Common myeloid progenitor, CD34-positive (primary cell): ENCODE results near the gene PLA2G4A.
A peak's percentile ranks its signal among the peaks of the same experiment; 100 is the strongest.
"Not testable (repeated sequence)": the region's sequence is repeated elsewhere in the genome, so short reads cannot be mapped to it uniquely, and the experiment has no call there.

Experiments used
- CTCF ChIA-PET: fragments of 350-600 bp; sonication (Branson Sonifier 250); formaldehyde crosslinking; loops from one replicate; lab custom pipeline; 2021; ENCODE audit warnings: antibody characterized with exemption; lab: Charles Lee
- POLR2A ChIA-PET: fragments of 350-600 bp; sonication (Branson Sonifier 250); formaldehyde crosslinking; loops from one replicate; lab custom pipeline; 2021; ENCODE audit warnings: antibody characterized with exemption; lab: Charles Lee
- DNase-seq, 3 donors: peaks; one replicate each; pipeline versions ENCODE4 v3.0.0 to v3.0.0-alpha.2; 2013
- H3K27ac ChIP-seq, 2 experiments: 1 replicate in 1 of 2; 2 replicates in 1 of 2; pipeline ENCODE4 v1.7.0; 2013; ENCODE audit warnings: inconsistent platforms in 2 of 2, low read length in 2 of 2, mild to moderate bottlenecking in 2 of 2, low read depth in 1 of 2, moderate library complexity in 1 of 2; ENCODE audit not compliant: severe bottlenecking in 2 of 2, insufficient read depth in 1 of 2, poor library complexity in 1 of 2
- H3K27me3 ChIP-seq, 5 experiments: replicated peaks in 2 of 5; 1 replicate in 3 of 5; 2 replicates in 2 of 5; pipeline versions ENCODE4 v1.6.1 to v1.7.0; 2013; ENCODE audit warnings: low read length in 4 of 5, mild to moderate bottlenecking in 2 of 5, moderate library complexity in 2 of 5, inconsistent platforms in 1 of 5; ENCODE audit not compliant: insufficient read depth in 5 of 5, control insufficient read depth in 4 of 5
- H3K36me3 ChIP-seq, 4 experiments: 1 replicate in 2 of 4; 2 replicates in 2 of 4; pipeline versions ENCODE4 v1.6.1 to v1.7.0; 2013; ENCODE audit warnings: low read length in 3 of 4, control low read depth in 1 of 4, mild to moderate bottlenecking in 1 of 4; ENCODE audit not compliant: control insufficient read depth in 4 of 4, insufficient read depth in 4 of 4
- H3K4me1 ChIP-seq, 4 experiments: 1 replicate in 3 of 4; 2 replicates in 1 of 4; pipeline versions ENCODE4 v1.6.1 to v1.7.1; 2013; ENCODE audit warnings: low read length in 3 of 4, mild to moderate bottlenecking in 3 of 4, control low read depth in 1 of 4, inconsistent platforms in 1 of 4, moderate library complexity in 1 of 4; ENCODE audit not compliant: control insufficient read depth in 4 of 4, insufficient read depth in 4 of 4; ENCODE audit errors: control extremely low read depth in 1 of 4
- H3K4me3 ChIP-seq, 7 experiments: 1 replicate in 4 of 7; 2 replicates in 3 of 7; pipeline versions ENCODE4 v1.5.1 to v1.7.0; 2013; ENCODE audit warnings: mild to moderate bottlenecking in 7 of 7, low read length in 6 of 7, moderate library complexity in 6 of 7, inconsistent platforms in 2 of 7, low read depth in 2 of 7, control low read depth in 1 of 7; ENCODE audit not compliant: insufficient read depth in 4 of 7, control insufficient read depth in 1 of 7; ENCODE audit errors: extremely low read depth in 1 of 7
- H3K9me3 ChIP-seq, 5 experiments: 1 replicate in 4 of 5; 2 replicates in 1 of 5; pipeline versions ENCODE4 v1.6.1 to v1.7.1; 2013; ENCODE audit warnings: low read length in 4 of 5, mild to moderate bottlenecking in 2 of 5, inconsistent platforms in 1 of 5, low read depth in 1 of 5, moderate library complexity in 1 of 5; ENCODE audit not compliant: control insufficient read depth in 4 of 5, insufficient read depth in 2 of 5; ENCODE audit errors: control extremely low read depth in 1 of 5
- WGBS: methylation state at CpG from one replicate; pipeline ENCODE4 v1.1.5; 2013; ENCODE audit not compliant: insufficient coverage; 5-methylcytosine and 5-hydroxymethylcytosine counted together

The PLA2G4A gene

DNA sequence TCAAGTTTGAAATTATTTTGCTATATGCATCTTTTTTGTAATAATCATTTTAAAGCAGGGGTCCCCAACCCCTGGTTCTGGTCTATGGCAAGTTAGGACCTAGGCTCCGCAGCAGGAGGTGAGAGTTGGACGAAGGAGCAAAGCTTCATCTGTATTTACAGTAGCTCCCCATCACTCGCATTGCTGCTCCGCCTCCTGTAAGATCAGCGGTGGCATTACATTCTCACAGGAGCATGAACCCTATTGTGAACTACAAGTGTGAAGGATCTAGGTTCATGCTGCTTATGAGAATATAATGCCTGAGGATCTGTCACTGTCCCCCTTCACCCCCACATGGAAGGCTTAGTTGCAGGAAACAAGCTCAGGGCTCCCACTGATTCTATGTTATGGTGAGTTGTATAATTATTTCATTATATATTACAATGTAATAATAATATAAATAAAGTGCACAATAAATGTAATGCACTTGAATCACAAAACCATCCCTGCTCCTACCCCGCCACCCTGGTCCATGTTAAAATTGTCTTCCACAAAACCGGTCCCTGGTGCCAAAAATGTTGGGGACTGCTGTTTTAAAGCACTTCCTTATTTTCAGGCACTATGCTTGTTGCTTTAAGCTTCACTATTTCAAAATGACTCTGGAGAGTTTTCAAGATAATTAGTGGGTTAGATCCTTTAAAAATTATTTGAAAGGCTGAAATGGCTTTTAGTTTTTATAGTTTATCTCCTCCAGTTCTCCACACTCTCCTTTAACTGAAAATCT lies 74.8 kb downstream of the PLA2G4A start:
- Histone ChIP-seq H3K27ac (no peak overlapping the region), H3K9me3 (no peaks in the 10 kb centered on the region), H3K4me3 (no peak overlapping the region), H3K36me3 (peaks cover 7 to 11% (median 9%) of the 10 kb centered on the region in 4 experiments), H3K27me3 (no peaks in the 10 kb centered on the region), H3K4me1 (peaks cover 0 to 14% (median 6%) of the 10 kb centered on the region in 4 experiments)
- DNase-seq: peak; percentile 10 to 61 (median 44)
- WGBS: 50% methylated on average over 3 of the region's 7 CpGs
- ChIA-PET CTCF (interaction anchor here (0.9 to 2.2 kb wide), 5 partner anchors 10 to 528 kb away, joined by 3 to 5 read pairs (median 3); partner anchors contain the start of genes ODR4 and TPR), POLR2A (interaction anchor here (0.6 kb wide), 1 partner anchor 483 kb away, joined by 3 read pairs; no protein-coding TSS in a partner anchor)

GRCh38 chr1:186904361-186904760 lies 75.6 kb downstream of the PLA2G4A start:
- POLR2A ChIA-PET: interaction anchor here (0.6 kb wide), 1 partner anchor 484 kb away, joined by 3 read pairs; no protein-coding TSS in a partner anchor

DNA sequence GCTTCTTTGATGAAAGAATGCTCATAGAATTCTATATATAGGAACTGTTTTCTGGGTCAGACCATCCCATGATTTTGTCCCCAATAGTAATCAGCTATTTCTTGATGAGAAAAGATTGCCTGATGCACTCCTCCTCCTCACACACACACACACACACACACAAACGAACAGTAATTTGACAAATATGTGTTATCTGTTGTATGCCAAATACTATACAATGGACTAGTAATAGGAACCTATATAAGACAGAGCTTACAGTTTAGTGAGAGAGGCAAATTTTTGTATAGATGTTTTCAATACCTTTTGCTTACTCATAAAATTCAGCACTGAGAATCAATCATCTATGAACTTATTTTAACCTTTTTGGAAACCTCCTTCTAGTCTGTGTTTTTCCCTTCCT lies 76.8 kb downstream of the PLA2G4A start:
- no peaks in the 10 kb centered on the region for H3K27me3 ChIP-seq
- peaks cover 3 to 14% (median 6%) of the 10 kb centered on the region in 4 experiments for H3K4me1 ChIP-seq
- H3K9me3 ChIP-seq: no peaks in the 10 kb centered on the region
- ChIA-PET POLR2A (interaction anchor here (0.6 kb wide), 1 partner anchor 25 kb away, joined by 3 read pairs; no protein-coding TSS in a partner anchor), CTCF (interaction anchor here (1.1 to 2.2 kb wide), 4 partner anchors 14 to 226 kb away, joined by 3 to 5 read pairs (median 4); partner anchors contain the start of gene PTGS2)
- DNase-seq: no peak
- H3K4me3 ChIP-seq: no peak overlapping the region
- H3K27ac ChIP-seq: no peak overlapping the region
- H3K36me3 ChIP-seq: peaks cover 0 to 11% (median 2%) of the 10 kb centered on the region in 4 experiments
- no CpG with 5 or more reads among the region's 1 CpG for WGBS

More at GRCh38 chr1:186904361-186904760, 75.6 kb downstream of the PLA2G4A start:
- H3K4me3 ChIP-seq: no peak overlapping the region
- no peaks in the 10 kb centered on the region for H3K9me3 ChIP-seq
- peaks cover 0 to 14% (median 6%) of the 10 kb centered on the region in 4 experiments for H3K4me1 ChIP-seq
- no peaks in the 10 kb centered on the region for H3K27me3 ChIP-seq
- 13% methylated on average over 1 of the region's 3 CpGs for WGBS
- peaks cover 2 to 11% (median 6%) of the 10 kb centered on the region in 4 experiments for H3K36me3 ChIP-seq
- CTCF ChIA-PET: interaction anchor here (0.9 to 2.2 kb wide), 4 partner anchors 9 to 529 kb away, joined by 3 to 5 read pairs (median 4); partner anchors contain the start of genes ODR4 and TPR
- no peak overlapping the region for H3K27ac ChIP-seq
- peak; percentile 27 to 66 (median 28) for DNase-seq

- Histone ChIP-seq H3K4me1 (no peaks in the 10 kb centered on the region), H3K9me3 (no peaks in the 10 kb centered on the region), H3K27ac (no peak overlapping the region), H3K36me3 (peaks cover 5 to 37% (median 20%) of the 10 kb centered on the region in 4 experiments), H3K4me3 (no peak overlapping the region), H3K27me3 (no peaks in the 10 kb centered on the region)
- 100% methylated on average over 2 of the region's 4 CpGs for WGBS
- ChIA-PET CTCF (interaction anchor here (1.0 to 1.3 kb wide), 4 partner anchors 9 to 543 kb away, joined by 3 to 4 read pairs (median 3); no protein-coding TSS in a partner anchor), POLR2A (interaction anchor here (1.0 kb wide), 1 partner anchor 85 kb away, joined by 3 read pairs; no protein-coding TSS in a partner anchor)
- DNase-seq: no peak
Observed at GRCh38 chr1:186915555-186915954, 86.8 kb downstream of the PLA2G4A start.

GRCh38 chr1:186917106-186917786 lies 88.5 kb downstream of the PLA2G4A start:
- POLR2A ChIA-PET, H3K27ac ChIP-seq, H3K9me3 ChIP-seq, H3K27me3 ChIP-seq, H3K4me3 ChIP-seq, DNase-seq, H3K4me1 ChIP-seq: not testable (repeated sequence)
- 99% methylated on average over 11 of the region's 14 CpGs for WGBS
- peaks cover 3 to 31% (median 12%) of the 10 kb centered on the region in 4 experiments for H3K36me3 ChIP-seq
- CTCF ChIA-PET: interaction anchor here (0.7 to 2.1 kb wide), 3 partner anchors 70 to 312 kb away, joined by 4 to 7 read pairs (median 5); no protein-coding TSS in a partner anchor

- H3K36me3 ChIP-seq: peaks cover 2 to 22% (median 13%) of the 10 kb centered on the region in 4 experiments
- peak in 2 of 3 donors; percentile 26 to 59 for DNase-seq
- peaks cover 0 to 15% (median 6%) of the 10 kb centered on the region in 4 experiments for H3K4me1 ChIP-seq
- H3K27ac ChIP-seq, H3K27me3 ChIP-seq, POLR2A ChIA-PET, H3K9me3 ChIP-seq, H3K4me3 ChIP-seq, CTCF ChIA-PET: not testable (repeated sequence)
- WGBS: 73% methylated on average over 4 of the region's 5 CpGs
Observed at GRCh38 chr1:186921386-186921785, 92.6 kb downstream of the PLA2G4A start.
